AG09309 (cell line): ENCODE measurements around the gene PRKCA.
"Not testable (repeated sequence)": the region's sequence is repeated elsewhere in the genome, so short reads cannot be mapped to it uniquely, and the experiment has no call there.

Experiments used
- DNase-seq: peaks from one replicate; pipeline ENCODE4 v3.0.0-alpha.2; 2010; ENCODE audit warnings: low read depth
- H3K4me3 ChIP-seq: 2 replicates; pipeline ENCODE4 v1.5.1; 2011; ENCODE audit warnings: mild to moderate bottlenecking, low read depth, low read length, moderate library complexity; ENCODE audit not compliant: control insufficient read depth
- TF ChIP-seq, protein P1 (sequence below): IDR thresholded peaks from 2 replicates; pipeline ENCODE4 v1.5.1; 2011; ENCODE audit warnings: mild to moderate bottlenecking, low read depth, low read length, inconsistent platforms; ENCODE audit not compliant: insufficient read depth, control insufficient read depth; ENCODE audit errors: missing control alignments

Gene PRKCA

DNA sequence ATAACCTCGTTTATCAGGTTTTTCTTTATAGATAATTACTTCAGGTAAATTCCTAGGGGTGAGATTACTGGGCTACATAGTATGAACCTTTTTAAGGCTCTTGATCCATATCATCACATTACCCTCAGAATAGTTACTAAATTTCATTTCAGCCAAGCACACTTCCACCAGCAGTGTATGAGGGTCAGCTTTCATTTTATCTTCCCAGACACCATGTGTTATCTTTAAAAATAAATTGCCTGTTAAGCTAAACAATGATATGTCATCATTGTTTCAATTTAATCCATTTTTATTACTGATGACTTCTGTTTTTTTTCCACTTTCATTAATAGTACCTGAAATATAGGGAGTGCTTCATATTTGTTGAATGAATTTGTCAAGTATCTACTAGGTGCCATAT is 33.4 kb downstream of the PRKCA start:
- TF ChIP-seq, protein P1, sequence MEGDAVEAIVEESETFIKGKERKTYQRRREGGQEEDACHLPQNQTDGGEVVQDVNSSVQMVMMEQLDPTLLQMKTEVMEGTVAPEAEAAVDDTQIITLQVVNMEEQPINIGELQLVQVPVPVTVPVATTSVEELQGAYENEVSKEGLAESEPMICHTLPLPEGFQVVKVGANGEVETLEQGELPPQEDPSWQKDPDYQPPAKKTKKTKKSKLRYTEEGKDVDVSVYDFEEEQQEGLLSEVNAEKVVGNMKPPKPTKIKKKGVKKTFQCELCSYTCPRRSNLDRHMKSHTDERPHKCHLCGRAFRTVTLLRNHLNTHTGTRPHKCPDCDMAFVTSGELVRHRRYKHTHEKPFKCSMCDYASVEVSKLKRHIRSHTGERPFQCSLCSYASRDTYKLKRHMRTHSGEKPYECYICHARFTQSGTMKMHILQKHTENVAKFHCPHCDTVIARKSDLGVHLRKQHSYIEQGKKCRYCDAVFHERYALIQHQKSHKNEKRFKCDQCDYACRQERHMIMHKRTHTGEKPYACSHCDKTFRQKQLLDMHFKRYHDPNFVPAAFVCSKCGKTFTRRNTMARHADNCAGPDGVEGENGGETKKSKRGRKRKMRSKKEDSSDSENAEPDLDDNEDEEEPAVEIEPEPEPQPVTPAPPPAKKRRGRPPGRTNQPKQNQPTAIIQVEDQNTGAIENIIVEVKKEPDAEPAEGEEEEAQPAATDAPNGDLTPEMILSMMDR, result no peak
- no peak for DNase-seq
- no peak overlapping the region for H3K4me3 ChIP-seq

DNA sequence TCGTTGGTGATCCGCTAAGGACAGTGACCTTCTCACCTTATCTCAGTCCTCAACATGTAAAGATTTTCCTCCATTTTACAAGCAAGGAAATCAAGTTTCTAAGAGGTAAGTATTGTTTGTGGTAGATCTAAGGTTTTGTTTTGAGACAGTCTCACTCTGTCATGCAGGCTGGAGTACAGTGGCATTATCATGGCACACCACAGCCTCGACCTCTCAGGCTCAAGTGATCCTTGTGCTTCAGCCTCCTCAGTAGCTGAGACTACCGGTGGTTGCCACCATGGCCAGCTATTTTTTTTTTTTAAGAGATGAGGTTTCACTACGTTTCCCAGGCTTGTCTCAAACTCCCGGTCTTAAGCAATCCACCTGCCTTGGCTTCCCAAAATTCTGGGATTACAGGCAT is 34.9 kb downstream of the PRKCA start:
- no peak for DNase-seq
- no peak overlapping the region for H3K4me3 ChIP-seq
- TF ChIP-seq, protein P1, result no peak

- TF ChIP-seq, protein P1, result no peak
- DNase-seq, result peak; percentile 3
- H3K4me3 ChIP-seq, result no peak overlapping the region
Measured at GRCh38 chr17:66337866-66338485, 35.6 kb downstream of the PRKCA start.

DNA sequence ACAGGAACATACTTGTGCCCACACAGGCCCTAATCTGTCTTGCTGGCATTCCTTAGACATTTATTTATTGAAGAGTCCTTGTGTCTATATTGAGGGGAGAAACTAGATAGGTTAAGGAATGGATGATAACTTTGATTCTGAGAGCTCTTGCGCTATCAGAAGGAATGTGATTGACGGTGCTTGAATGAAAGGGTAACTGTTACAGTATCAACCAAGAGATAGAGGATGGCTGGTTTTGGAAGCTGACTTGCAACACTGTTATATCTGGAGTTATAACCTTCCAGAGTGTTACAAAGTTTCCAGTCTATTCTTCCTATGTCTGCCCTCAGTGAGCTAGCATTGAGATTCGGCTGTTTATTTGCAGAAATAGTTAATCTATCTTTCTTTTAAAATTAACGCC is 36.5 kb downstream of the PRKCA start:
- no peak for DNase-seq
- H3K4me3 ChIP-seq, result no peak overlapping the region
- TF ChIP-seq, protein P1, result no peak

DNA sequence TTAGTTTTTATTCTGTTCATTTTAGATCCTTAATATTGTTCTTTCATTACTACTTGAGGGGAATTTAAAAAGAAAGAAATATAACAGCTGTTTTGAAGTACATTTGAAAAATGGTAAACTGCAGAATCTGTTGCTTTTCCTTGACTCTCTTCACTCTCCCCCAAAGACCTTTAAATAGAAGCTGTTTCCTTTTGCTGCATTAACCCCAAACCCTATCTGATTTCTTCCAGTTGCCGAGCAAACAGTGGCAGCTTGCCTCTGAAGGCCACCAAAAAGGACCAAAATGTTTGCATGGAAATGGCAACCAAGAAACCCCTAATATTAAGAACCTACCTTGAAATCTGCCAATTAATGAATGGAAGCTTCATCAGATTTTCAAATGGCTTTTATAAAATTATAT is 37.1 kb downstream of the PRKCA start:
- DNase-seq, result no peak
- H3K4me3 ChIP-seq, result no peak overlapping the region
- TF ChIP-seq, protein P1, result no peak

DNA sequence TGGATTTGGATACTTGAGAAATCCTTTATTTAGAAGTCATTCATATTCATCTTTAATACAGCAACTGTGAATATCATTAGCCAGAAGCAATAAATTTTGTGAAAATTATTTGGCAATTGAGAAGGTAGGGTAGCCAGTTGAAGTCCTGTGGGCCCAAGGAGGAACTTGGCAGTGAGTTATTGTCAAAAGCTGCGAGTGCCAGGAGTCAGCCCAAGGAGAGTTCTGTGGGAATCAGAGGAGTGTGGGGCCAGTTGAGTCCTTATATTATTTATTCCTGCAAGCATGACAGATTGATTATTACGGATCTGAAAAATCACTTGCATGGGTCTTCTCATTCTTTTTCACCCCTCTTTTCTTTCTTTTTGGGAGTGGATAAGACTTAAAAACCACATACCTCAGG is 38.3 kb downstream of the PRKCA start:
- DNase-seq, result no peak
- H3K4me3 ChIP-seq, result no peak overlapping the region
- TF ChIP-seq, protein P1, result no peak

- TF ChIP-seq, protein P1, result no peak
- DNase-seq, result no peak
- H3K4me3 ChIP-seq, result no peak overlapping the region
Measured at GRCh38 chr17:66341462-66341861, 39.0 kb downstream of the PRKCA start.

GRCh38 chr17:66342263-66342662 is 39.9 kb downstream of the PRKCA start:
- H3K4me3 ChIP-seq, DNase-seq: not testable (repeated sequence)
